Right ventricle myocardium inferior (tissue), 1 donor: ENCODE results near the gene WDR59. TPM values are rescaled to one million over a fixed set of nuclear protein-coding genes. Genes with fewer than 3 reads are reported as not detected.

ENCODE experiments used
- ATAC-seq: fragments of 200-7000 bp; cut with Tn5 transposase; one replicate; pipeline ENCODE4 v1.9.1; 2020; ENCODE audit warnings: mild to moderate bottlenecking, moderate library complexity
- DNase-seq: peaks from one replicate; pipeline ENCODE4 v3.0.0; 2021; ENCODE audit errors: missing footprints
- intact Hi-C: fragments of 100-400 bp; cut with DNase I; formaldehyde crosslinking; loops from one replicate; pipeline ENCODE4 v1.11.0; 2022
- total RNA-seq: library from RNA; stranded (reverse); fragmentation: NEBNext Ultra II Directional; extraction: Animal tissue kit (Norgen Biotek cat#: 25700); gene quantifications from one replicate; pipeline ENCODE4 v1.2.1, GENCODE V29; 2021
- donor health status: DM: no; HTN: yes; CAD: no; lungs with severe emphysema.

WDR59 gene
- total RNA-seq, 1 donor from 2014 or later, result 47.8 TPM

- ATAC-seq, result no peak
- DNase-seq, result no peak
- intact Hi-C loops, result no loop called here
These were observed 147.9 kb downstream of the WDR59 start for GRCh38 chr16:74837056-74837455.

- no peak for ATAC-seq
- no peak for DNase-seq
- intact Hi-C loops, result no loop called here
These were observed 148.7 kb downstream of the WDR59 start for GRCh38 chr16:74836111-74836671.

- no peak for ATAC-seq
- no peak for DNase-seq
- intact Hi-C loops, result no loop called here
These were observed 152.7 kb downstream of the WDR59 start for GRCh38 chr16:74832228-74832627.

GRCh38 chr16:74831467-74831866, 153.5 kb downstream of the WDR59 start:
- no peak for DNase-seq
- ATAC-seq, result no peak
- intact Hi-C loops, result no loop called here

- ATAC-seq (no peak), DNase-seq (no peak)
- intact Hi-C loops, result no loop called here
These were observed 154.3 kb downstream of the WDR59 start for GRCh38 chr16:74830648-74831047.

- ATAC-seq (no peak), DNase-seq (no peak)
- intact Hi-C loops, result no loop called here
These were observed 155.3 kb downstream of the WDR59 start for GRCh38 chr16:74829637-74830036.

GRCh38 chr16:74825941-74826340, 159.0 kb downstream of the WDR59 start:
- DNase-seq (no peak), ATAC-seq (no peak)
- intact Hi-C loops, result no loop called here

GRCh38 chr16:74825016-74825415, 159.9 kb downstream of the WDR59 start:
- no peak for ATAC-seq
- DNase-seq, result no peak
- intact Hi-C loops, result no loop called here

Other genes with a start within 250 kb of the WDR59 start
- 0.32 TPM for gene FA2H, start 210.3 kb downstream of the WDR59 start, total RNA-seq
- 27.2 TPM for gene ZNRF1, start 13.9 kb upstream of the WDR59 start, total RNA-seq
- gene LDHD, start 131.7 kb upstream of the WDR59 start, total RNA-seq, result 71.8 TPM
- 5.8 TPM for gene ZFP1, start 163.4 kb upstream of the WDR59 start, total RNA-seq
- gene CTRB2, start 222.0 kb upstream of the WDR59 start, total RNA-seq, result not detected
- not detected for gene CTRB1, start 233.9 kb upstream of the WDR59 start, total RNA-seq